Measurements from ENCODE around the gene CCDC195. TPM values are rescaled to one million over a fixed set of nuclear protein-coding genes. Genes with fewer than 3 reads are reported as not detected.

CCDC195 gene
- total RNA-seq (2014; rRNA removed; shearing (Covaris generic); ENCODE audit: low replicate concordance) = not detected in 2 replicates

- no peak for DNase-seq (ENCODE audit: low read depth)
- in situ Hi-C loops (cut with HindIII; ENCODE audit: low pct_unique_long_range_greater_than_20kb, low sequenced_read_pairs) = no loop called here
These were observed at the start of gene CCDC195 for GRCh38 chr2:224716201-224716600. TSS of gene CCDC195 (minus strand) at chr2:224716365. CDS start at chr2:224716365, 0 bp downstream.

- DNase-seq (ENCODE audit: low read depth) = no peak
- in situ Hi-C loops (cut with HindIII; ENCODE audit: low pct_unique_long_range_greater_than_20kb, low sequenced_read_pairs) = no loop called here
These were observed 48.5 kb upstream of the CCDC195 start for GRCh38 chr2:224764565-224765236.

- DNase-seq (ENCODE audit: low read depth) = no peak
- in situ Hi-C loops (cut with HindIII; ENCODE audit: low pct_unique_long_range_greater_than_20kb, low sequenced_read_pairs) = no loop called here
These were observed 41.9 kb upstream of the CCDC195 start for GRCh38 chr2:224757934-224758548.

DNA sequence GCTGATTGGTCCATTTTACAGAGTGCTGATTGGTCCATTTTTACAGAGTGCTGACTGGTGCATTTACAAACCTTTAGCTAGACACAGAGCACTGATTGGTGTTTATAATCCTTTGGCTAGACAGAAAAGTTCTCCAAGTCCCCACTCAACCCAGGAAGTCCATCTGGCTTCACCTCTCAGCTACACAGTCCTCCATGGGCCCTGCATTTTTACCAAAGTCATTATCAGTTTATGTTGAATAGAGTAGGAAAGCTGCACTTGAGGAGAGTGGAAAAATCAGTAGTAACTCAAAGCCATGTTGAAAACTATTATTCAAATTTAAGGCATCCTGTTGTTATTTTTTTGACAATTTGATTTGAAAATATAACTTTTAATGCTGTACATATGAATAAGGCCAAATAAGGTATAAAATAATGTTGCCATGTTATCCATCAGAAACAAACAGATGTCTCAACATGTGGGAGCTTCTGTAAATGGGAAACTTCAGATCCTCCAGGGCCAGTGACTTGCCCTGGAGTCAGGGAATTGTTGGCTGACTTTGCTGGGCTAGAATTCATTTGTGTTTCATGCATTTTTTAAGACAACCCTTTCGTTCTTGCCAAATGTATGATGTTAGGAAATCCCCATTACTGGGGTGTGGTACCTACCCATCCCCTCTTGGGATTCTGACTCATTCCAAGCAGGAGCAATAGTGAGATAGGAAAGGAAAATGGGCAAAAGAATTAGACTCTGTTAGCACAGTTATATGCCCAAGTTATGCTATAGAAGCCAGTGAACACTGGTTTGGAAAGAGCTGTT is 37.8 kb upstream of the CCDC195 start:
- DNase-seq (ENCODE audit: low read depth) = no peak
- in situ Hi-C loops (cut with HindIII; ENCODE audit: low pct_unique_long_range_greater_than_20kb, low sequenced_read_pairs) = no loop called here

GRCh38 chr2:224751996-224752698 is 36.0 kb upstream of the CCDC195 start:
- DNase-seq (ENCODE audit: low read depth) = no peak
- in situ Hi-C loops (cut with HindIII; ENCODE audit: low pct_unique_long_range_greater_than_20kb, low sequenced_read_pairs) = no loop called here

- in situ Hi-C loops (cut with HindIII; ENCODE audit: low pct_unique_long_range_greater_than_20kb, low sequenced_read_pairs) = no loop called here
- no peak for DNase-seq (ENCODE audit: low read depth)
These were observed 33.0 kb upstream of the CCDC195 start for GRCh38 chr2:224749136-224749535.

DNA sequence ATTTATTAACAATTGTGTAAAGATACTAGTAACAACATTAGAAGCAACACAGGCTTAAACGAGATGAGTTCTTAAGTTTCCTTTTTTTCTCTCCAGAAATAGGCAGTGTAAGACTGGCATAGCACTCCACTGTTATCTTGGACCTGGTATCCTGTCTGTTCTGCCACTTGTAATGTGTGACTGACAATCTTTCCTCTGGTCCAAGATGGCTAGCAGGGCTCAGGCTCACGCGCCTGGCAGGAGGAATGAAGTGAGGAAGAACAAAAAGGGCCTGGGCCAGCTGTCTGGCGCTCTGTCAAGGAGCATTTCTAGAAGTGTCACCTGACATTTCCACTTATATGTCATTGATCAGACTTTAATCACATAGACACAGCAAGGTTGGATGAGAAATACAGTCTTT is 31.6 kb upstream of the CCDC195 start:
- no peak for DNase-seq (ENCODE audit: low read depth)
- in situ Hi-C loops (cut with HindIII; ENCODE audit: low pct_unique_long_range_greater_than_20kb, low sequenced_read_pairs) = no loop called here

DNA sequence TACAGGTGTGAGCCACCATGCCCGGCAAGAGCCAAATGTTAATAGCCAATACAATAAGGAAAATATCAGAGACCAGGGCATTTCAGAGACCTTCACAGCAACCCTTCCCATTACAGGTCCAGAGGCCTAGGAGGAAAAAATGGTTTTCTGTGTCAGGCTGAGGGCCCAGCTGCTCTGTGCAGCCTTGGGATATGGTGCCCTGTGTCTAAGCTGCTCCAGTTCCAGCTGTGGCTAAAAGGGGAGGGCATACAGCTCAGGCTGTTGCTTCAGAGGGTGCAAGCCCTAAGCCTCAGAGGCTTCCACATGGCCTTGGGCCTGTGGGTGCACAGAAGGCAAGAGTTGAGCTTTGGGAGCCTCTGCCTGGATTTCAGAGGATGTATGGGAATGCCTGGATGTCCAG is 20.1 kb upstream of the CCDC195 start:
- DNase-seq (ENCODE audit: low read depth) = no peak
- in situ Hi-C loops (cut with HindIII; ENCODE audit: low pct_unique_long_range_greater_than_20kb, low sequenced_read_pairs) = no loop called here

DNA sequence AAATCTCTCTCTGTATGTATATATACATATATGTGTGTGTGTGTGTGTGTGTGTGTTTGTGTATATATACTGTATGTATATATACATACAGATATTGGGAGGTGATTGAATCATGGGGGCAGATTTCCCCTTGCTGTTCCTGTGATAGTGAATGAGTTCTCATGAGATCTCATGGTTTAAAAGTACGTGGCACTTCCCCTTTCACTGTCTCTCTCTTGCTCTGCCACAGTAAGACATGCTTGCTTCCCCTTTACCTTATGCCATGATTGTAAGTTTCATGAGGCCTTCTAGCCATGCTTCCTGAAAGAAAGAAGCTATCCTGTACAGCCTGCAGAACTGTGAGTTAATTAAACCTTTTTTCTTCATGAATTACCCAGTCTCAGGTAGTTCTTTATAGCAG is 18.8 kb upstream of the CCDC195 start:
- in situ Hi-C loops (cut with HindIII; ENCODE audit: low pct_unique_long_range_greater_than_20kb, low sequenced_read_pairs) = no loop called here
- DNase-seq (ENCODE audit: low read depth) = no peak

- in situ Hi-C loops (cut with HindIII; ENCODE audit: low pct_unique_long_range_greater_than_20kb, low sequenced_read_pairs) = no loop called here
- no peak for DNase-seq (ENCODE audit: low read depth)
These were observed 15.5 kb upstream of the CCDC195 start for GRCh38 chr2:224731665-224732064.

DNA sequence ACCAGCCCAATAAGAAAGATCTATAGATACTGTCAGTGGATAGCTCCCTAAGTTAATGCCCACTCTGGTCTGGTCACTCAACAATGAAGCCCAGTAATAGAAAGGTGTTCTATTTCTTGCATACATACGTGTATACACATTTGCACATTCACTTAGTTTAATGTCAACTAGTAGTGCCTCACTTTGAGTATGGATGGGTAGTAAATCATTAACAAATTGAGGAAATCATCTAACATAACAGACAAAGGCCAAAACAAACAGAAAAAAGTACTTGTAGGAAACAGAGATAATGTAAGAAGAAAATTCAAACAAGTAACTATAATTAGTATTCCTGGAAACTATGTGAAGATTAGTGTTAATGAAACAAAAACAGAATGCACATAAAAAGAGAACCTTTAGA is 13.3 kb upstream of the CCDC195 start:
- in situ Hi-C loops (cut with HindIII; ENCODE audit: low pct_unique_long_range_greater_than_20kb, low sequenced_read_pairs) = no loop called here
- DNase-seq (ENCODE audit: low read depth) = no peak

DNA sequence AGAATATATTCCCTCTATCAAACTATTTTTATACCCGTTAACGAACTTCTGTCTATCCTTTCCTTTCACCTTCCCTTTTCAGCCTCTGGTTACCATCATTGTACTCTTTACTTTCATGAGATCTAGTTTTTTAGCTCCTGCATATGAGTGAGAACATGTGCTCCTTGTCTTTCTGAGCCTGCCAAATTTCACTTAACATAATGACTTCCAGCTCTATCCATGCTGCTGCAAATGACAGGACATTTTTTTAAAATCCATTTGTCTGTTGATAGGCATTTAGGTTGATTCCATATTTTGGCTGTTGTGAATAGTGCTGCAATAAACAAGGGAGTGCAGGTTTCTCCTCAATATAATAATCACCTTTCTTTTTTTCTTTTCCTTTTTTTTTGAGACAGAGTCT is 8.2 kb upstream of the CCDC195 start:
- DNase-seq (ENCODE audit: low read depth) = no peak
- in situ Hi-C loops (cut with HindIII; ENCODE audit: low pct_unique_long_range_greater_than_20kb, low sequenced_read_pairs) = no loop called here

DNA sequence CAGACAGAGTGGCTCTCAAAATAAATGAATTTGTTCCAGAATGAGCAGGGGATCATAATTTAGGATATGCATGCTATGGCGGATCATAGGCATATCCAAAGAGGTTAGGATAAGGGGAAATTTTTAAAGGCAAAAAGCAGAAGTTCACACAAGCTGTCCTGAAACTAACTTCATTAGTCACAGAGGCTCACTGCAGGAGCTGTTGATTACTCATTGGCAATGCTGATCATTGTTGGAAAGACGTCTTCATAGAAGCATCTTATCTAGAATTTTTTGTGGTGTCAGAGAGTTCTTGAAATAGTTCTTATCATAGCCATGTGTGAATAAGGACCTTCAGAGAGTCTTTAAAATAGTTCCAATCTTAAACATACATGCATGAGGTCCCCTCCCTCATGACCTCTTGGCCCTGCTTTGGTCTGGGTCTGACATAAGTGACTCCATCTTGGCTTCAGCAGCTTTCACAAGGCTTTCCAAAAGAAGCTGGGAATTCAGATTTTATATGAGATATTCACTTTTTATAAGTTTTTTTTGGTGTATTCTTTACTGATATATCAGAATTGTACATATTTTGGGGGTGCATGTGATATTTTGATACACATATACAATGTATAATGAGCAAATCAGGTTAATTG is 7.5 kb upstream of the CCDC195 start:
- no peak for DNase-seq (ENCODE audit: low read depth)
- in situ Hi-C loops (cut with HindIII; ENCODE audit: low pct_unique_long_range_greater_than_20kb, low sequenced_read_pairs) = no loop called here

DNA sequence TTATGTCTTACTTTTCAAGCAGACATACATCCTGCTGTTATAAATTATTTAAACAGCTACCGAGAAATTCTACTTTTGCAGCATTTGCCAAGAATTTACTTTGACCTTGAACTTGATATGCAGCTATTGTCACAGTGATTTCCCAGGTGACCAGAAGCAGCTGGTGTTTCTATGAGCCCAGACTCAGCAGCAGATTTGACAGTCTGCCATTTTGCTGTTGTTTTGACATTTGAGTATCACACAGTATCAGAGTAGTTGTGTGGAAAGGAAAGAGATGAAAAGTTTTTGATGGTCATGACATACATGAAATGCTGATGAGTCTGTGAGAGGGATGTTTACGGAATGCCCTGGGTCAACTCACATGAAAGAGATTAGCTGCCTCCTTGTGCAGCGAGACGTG is 6.6 kb upstream of the CCDC195 start:
- no peak for DNase-seq (ENCODE audit: low read depth)
- in situ Hi-C loops (cut with HindIII; ENCODE audit: low pct_unique_long_range_greater_than_20kb, low sequenced_read_pairs) = no loop called here

- in situ Hi-C loops (cut with HindIII; ENCODE audit: low pct_unique_long_range_greater_than_20kb, low sequenced_read_pairs) = no loop called here
- DNase-seq (ENCODE audit: low read depth) = no peak
These were observed 6.1 kb upstream of the CCDC195 start for GRCh38 chr2:224722250-224722649.

- no peak for DNase-seq (ENCODE audit: low read depth)
- in situ Hi-C loops (cut with HindIII; ENCODE audit: low pct_unique_long_range_greater_than_20kb, low sequenced_read_pairs) = no loop called here
These were observed 756 bp upstream of the CCDC195 start for GRCh38 chr2:224716921-224717320.

DNA sequence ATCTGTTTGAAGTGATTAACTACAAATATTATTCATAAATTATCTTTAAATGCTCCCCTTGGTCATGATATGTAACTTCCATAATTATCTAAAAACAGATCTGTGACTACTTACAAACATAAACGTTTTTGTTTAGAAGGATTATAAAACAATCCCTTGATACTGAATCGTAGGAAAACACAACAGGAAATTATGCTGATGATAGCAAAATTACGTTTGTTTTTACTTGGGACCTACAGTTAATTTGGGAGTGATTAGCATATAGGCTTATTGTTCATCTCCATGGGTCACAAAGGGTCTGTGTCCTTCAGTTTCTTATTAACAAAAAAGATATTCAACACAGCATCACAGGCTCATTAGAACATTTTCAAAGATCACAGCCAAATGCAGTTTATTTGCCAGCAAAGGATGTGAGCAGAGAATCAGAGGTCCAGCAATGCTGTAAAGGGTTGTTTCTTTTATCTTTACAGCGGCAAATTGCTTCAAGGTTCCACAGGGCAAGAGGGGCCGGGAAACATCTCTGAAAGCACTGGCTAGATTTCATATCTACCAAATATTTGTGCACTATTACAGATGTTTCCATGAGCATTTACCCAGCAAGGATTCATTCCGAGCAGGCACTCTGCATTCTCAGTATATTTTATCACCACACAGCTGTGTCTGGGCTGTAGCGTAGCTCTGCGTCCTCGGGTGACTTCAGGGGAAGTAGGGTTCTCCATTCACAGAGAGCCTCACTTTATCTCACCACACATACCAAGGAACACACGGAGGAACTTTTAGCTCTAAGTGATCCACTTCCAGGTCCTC is 4.1 kb downstream of the CCDC195 start:
- in situ Hi-C loops (cut with HindIII; ENCODE audit: low pct_unique_long_range_greater_than_20kb, low sequenced_read_pairs) = no loop called here
- DNase-seq (ENCODE audit: low read depth) = no peak

GRCh38 chr2:224711381-224711780 is 4.8 kb downstream of the CCDC195 start:
- in situ Hi-C loops (cut with HindIII; ENCODE audit: low pct_unique_long_range_greater_than_20kb, low sequenced_read_pairs) = no loop called here
- DNase-seq (ENCODE audit: low read depth) = no peak

Data from Caki2 (cell line).